Stimulated activated CD8-positive, alpha-beta memory T cell treated with anti-CD3 and anti-CD28 coated beads, Interleukin-12 subunit alpha, Interleukin-12 subunit beta, amount 100 ng/mL, for 4 hours (primary cell): ENCODE results near the gene MICALL1.
A peak's percentile ranks its signal among the peaks of the same experiment; 100 is the strongest.

Source experiments
- DNase-seq: peaks from one replicate; pipeline ENCODE4 v3.0.0-alpha.2; 2020; ENCODE audit warnings: low read depth

Gene MICALL1

GRCh38 chr22:37905534-37906363, at the start of gene MICALL1:
MICALL1 (plus strand) TSS chr22:37906297; CDS start chr22:37906423, 126 bp downstream.
- DNase-seq: peak; percentile 49

GRCh38 chr22:37860796-37861421, 45.2 kb upstream of the MICALL1 start:
- DNase-seq: no peak

GRCh38 chr22:37862570-37863325, 43.3 kb upstream of the MICALL1 start:
- no peak for DNase-seq

- no peak for DNase-seq
These were observed 40.6 kb upstream of the MICALL1 start for GRCh38 chr22:37865510-37865909.

- no peak for DNase-seq
These were observed 35.8 kb upstream of the MICALL1 start for GRCh38 chr22:37870273-37870672.

GRCh38 chr22:37880668-37881440, 25.2 kb upstream of the MICALL1 start:
- no peak for DNase-seq

GRCh38 chr22:37884420-37884819, 21.7 kb upstream of the MICALL1 start:
- DNase-seq: no peak

- DNase-seq: no peak
These were observed 18.3 kb upstream of the MICALL1 start for GRCh38 chr22:37887584-37888378.

GRCh38 chr22:37891926-37892325, 14.2 kb upstream of the MICALL1 start:
- DNase-seq: no peak

GRCh38 chr22:37892566-37893335, 13.3 kb upstream of the MICALL1 start:
- no peak for DNase-seq

GRCh38 chr22:37893583-37893983, 12.5 kb upstream of the MICALL1 start:
- DNase-seq: no peak

- DNase-seq: no peak
These were observed 11.0 kb upstream of the MICALL1 start for GRCh38 chr22:37894939-37895670.

GRCh38 chr22:37896181-37896592, 9.9 kb upstream of the MICALL1 start:
- no peak for DNase-seq

- DNase-seq: no peak
These were observed 9.2 kb upstream of the MICALL1 start for GRCh38 chr22:37896939-37897338.

- no peak for DNase-seq
These were observed 8.3 kb upstream of the MICALL1 start for GRCh38 chr22:37897807-37898206.

- DNase-seq: no peak
These were observed 7.5 kb upstream of the MICALL1 start for GRCh38 chr22:37898441-37899181.

GRCh38 chr22:37904572-37905533, 1.2 kb upstream of the MICALL1 start:
- no peak for DNase-seq
